ENCODE results near the gene PSMD6. TPM values are rescaled to one million over a fixed set of nuclear protein-coding genes. Genes with fewer than 3 reads are reported as not detected.

Gene PSMD6
- total RNA-seq, 4 donors from 2014 or later: 73.1 to 97.4 (median 79.5) TPM

GRCh38 chr3:64031540-64032508 lies 8.5 kb upstream of the PSMD6 start:
- no peak for ATAC-seq
- WGBS, 2 donors (ENCODE audit: low coverage in 1 of 2): 30 to 50% methylated on average over 10 to 13 of the region's 13 CpGs
- H3K36me3 ChIP-seq: no peaks in the 10 kb centered on the region
- TF ChIP-seq EP300 (IDR thresholded peaks at IDR 0.05): no peak
- TF ChIP-seq POLR2A (IDR thresholded peaks at IDR 0.05): no peak
- no peak for TF ChIP-seq POLR2AphosphoS5 (IDR thresholded peaks at IDR 0.05)
- TF ChIP-seq CTCF (IDR thresholded peaks at IDR 0.05): no peak
- peaks cover 0 to 9% (median 0%) of the 10 kb centered on the region in 3 donors for H3K9me3 ChIP-seq
- peaks cover 0 to 26% (median 2%) of the 10 kb centered on the region in 3 donors for H3K4me1 ChIP-seq
- H3K4me3 ChIP-seq: no peak overlapping the region
- H3K27me3 ChIP-seq: no peaks in the 10 kb centered on the region
- H3K27ac ChIP-seq: peak overlapping the region; percentile 3 to 56 (median 47)

- peak overlapping the region; percentile 9 to 39 for H3K4me3 ChIP-seq
- peak overlapping the region in 2 of 4 donors; percentile 42 for H3K27ac ChIP-seq
- H3K36me3 ChIP-seq: no peaks in the 10 kb centered on the region
- H3K9me3 ChIP-seq: peaks cover 0 to 9% (median 0%) of the 10 kb centered on the region in 3 donors
- peaks cover 0 to 26% (median 2%) of the 10 kb centered on the region in 3 donors for H3K4me1 ChIP-seq
- no peaks in the 10 kb centered on the region for H3K27me3 ChIP-seq
- 5 to 12% methylated on average over 6 to 8 of the region's 16 CpGs for WGBS, 2 donors (ENCODE audit: low coverage in 1 of 2)
- ATAC-seq: peak; percentile 53
- TF ChIP-seq EP300 (IDR thresholded peaks at IDR 0.05) (no peak), CTCF (IDR thresholded peaks at IDR 0.05) (peak; percentile 86 to 95 (median 93)), POLR2AphosphoS5 (IDR thresholded peaks at IDR 0.05) (peak; percentile 28)
Measured at GRCh38 chr3:64030741-64031140, 7.4 kb upstream of the PSMD6 start.

GRCh38 chr3:64029287-64029686 lies 6.0 kb upstream of the PSMD6 start:
- no peak for TF ChIP-seq CTCF (IDR thresholded peaks at IDR 0.05)
- TF ChIP-seq POLR2AphosphoS5 (IDR thresholded peaks at IDR 0.05): no peak
- TF ChIP-seq EP300 (IDR thresholded peaks at IDR 0.05): no peak
- TF ChIP-seq POLR2A (IDR thresholded peaks at IDR 0.05): no peak
- no peaks in the 10 kb centered on the region for H3K36me3 ChIP-seq
- peaks cover 0 to 8% (median 0%) of the 10 kb centered on the region in 3 donors for H3K9me3 ChIP-seq
- no peak overlapping the region for H3K4me3 ChIP-seq
- no peaks in the 10 kb centered on the region for H3K27me3 ChIP-seq
- no peak for ATAC-seq
- peaks cover 0 to 26% (median 2%) of the 10 kb centered on the region in 3 donors for H3K4me1 ChIP-seq
- 87 to 90% methylated on average over 3 to 4 of the region's 4 CpGs for WGBS, 2 donors (ENCODE audit: low coverage in 1 of 2)
- H3K27ac ChIP-seq: no peak overlapping the region

- TF ChIP-seq POLR2A (IDR thresholded peaks at IDR 0.05) (no peak), EP300 (IDR thresholded peaks at IDR 0.05) (no peak), POLR2AphosphoS5 (IDR thresholded peaks at IDR 0.05) (no peak), CTCF (IDR thresholded peaks at IDR 0.05) (no peak)
- H3K27me3 ChIP-seq: no peaks in the 10 kb centered on the region
- peaks cover 0 to 3% (median 0%) of the 10 kb centered on the region in 3 donors for H3K9me3 ChIP-seq
- H3K4me1 ChIP-seq: peaks cover 0 to 30% (median 2%) of the 10 kb centered on the region in 3 donors
- no peak for ATAC-seq
- no peak overlapping the region for H3K4me3 ChIP-seq
- no peak overlapping the region for H3K27ac ChIP-seq
- no peaks in the 10 kb centered on the region for H3K36me3 ChIP-seq
- WGBS, 2 donors (ENCODE audit: low coverage in 1 of 2): 87 to 100% methylated on average over 3 of the region's 3 CpGs
Measured at GRCh38 chr3:64028754-64029153, 5.5 kb upstream of the PSMD6 start.
